Choroid plexus epithelial cell (primary cell): Measurements from ENCODE around the gene TCEANC2.

Experiments
- DNase-seq: peaks from one replicate; pipeline ENCODE4 v3.0.0-alpha.2; 2010; ENCODE audit warnings: low read depth
- H3K4me3 ChIP-seq: 2 replicates; pipeline ENCODE4 v1.5.1; 2011; ENCODE audit warnings: low read depth, mild to moderate bottlenecking, control low read depth, low read length, moderate library complexity
- CTCF ChIP-seq: conservative IDR thresholded peaks from 2 replicates; pipeline ENCODE4 v1.5.1; 2011; ENCODE audit warnings: low read depth, mild to moderate bottlenecking, control low read depth, inconsistent platforms, low read length, moderate library complexity

TCEANC2 gene

GRCh38 chr1:54120698-54121481 is 67.5 kb downstream of the TCEANC2 start:
- DNase-seq, result no peak
- no peak for TF ChIP-seq CTCF
- peak overlapping the region; percentile 47 for H3K4me3 ChIP-seq

GRCh38 chr1:54121482-54122134 is 68.2 kb downstream of the TCEANC2 start:
- H3K4me3 ChIP-seq, result peak overlapping the region; percentile 47
- peak; percentile 76 for DNase-seq
- TF ChIP-seq CTCF, result peak; percentile 87

GRCh38 chr1:54122135-54122751 is 68.8 kb downstream of the TCEANC2 start:
- no peak for DNase-seq
- TF ChIP-seq CTCF, result no peak
- no peak overlapping the region for H3K4me3 ChIP-seq

- no peak for DNase-seq
- no peak for TF ChIP-seq CTCF
- H3K4me3 ChIP-seq, result no peak overlapping the region
Observed at GRCh38 chr1:54122992-54123391, 69.6 kb downstream of the TCEANC2 start.

- no peak for TF ChIP-seq CTCF
- no peak for DNase-seq
- H3K4me3 ChIP-seq, result no peak overlapping the region
Observed at GRCh38 chr1:54124472-54124871, 71.1 kb downstream of the TCEANC2 start.

GRCh38 chr1:54124906-54125305 is 71.5 kb downstream of the TCEANC2 start:
- H3K4me3 ChIP-seq, result no peak overlapping the region
- no peak for DNase-seq
- TF ChIP-seq CTCF, result no peak
